Activated B cell treated with CpG ODN at 0.5 μM for 24 hours (primary cell): Measurements from ENCODE around the gene MCAT. TPM values are rescaled to one million over a fixed set of nuclear protein-coding genes. Genes with fewer than 3 reads are reported as not detected.

ENCODE experiments used
- ATAC-seq: fragments of 200-7000 bp; cut with Tn5 transposase; one replicate; pipeline ENCODE4 v1.10.0; 2021; ENCODE audit warnings: low read depth, mild to moderate bottlenecking, moderate library complexity
- CTCF ChIA-PET: fragments of 350-600 bp; sonication (Branson Sonifier 250); formaldehyde crosslinking; loops from one replicate; lab custom pipeline; 2021; ENCODE audit warnings: antibody characterized with exemption; lab: Charles Lee
- POLR2A ChIA-PET: fragments of 350-600 bp; sonication (Branson Sonifier 250); formaldehyde crosslinking; loops from one replicate; lab custom pipeline; 2021; ENCODE audit warnings: antibody characterized with exemption; lab: Charles Lee
- DNase-seq: peaks from one replicate; pipeline ENCODE4 v3.0.0; 2022
- H3K27ac Mint-ChIP-seq: one replicate; pipeline ENCODE4 v1.8.0; 2020; ENCODE audit warnings: mixed read lengths
- H3K27me3 Mint-ChIP-seq: one replicate; pipeline ENCODE4 v1.8.0; 2021; ENCODE audit warnings: mixed read lengths
- H3K36me3 Mint-ChIP-seq: one replicate; pipeline ENCODE4 v1.8.0; 2021; ENCODE audit warnings: low read depth, mixed read lengths
- H3K4me1 Mint-ChIP-seq: one replicate; pipeline ENCODE4 v1.8.0; 2021; ENCODE audit warnings: mixed read lengths
- H3K4me3 Mint-ChIP-seq: one replicate; pipeline ENCODE4 v1.8.0; 2020; ENCODE audit warnings: mild to moderate bottlenecking, mixed read lengths
- H3K9me3 Mint-ChIP-seq: one replicate; pipeline ENCODE4 v1.8.0; 2020; ENCODE audit warnings: mixed read lengths
- CTCF ChIP-seq: fragments of 200-600 bp; IDR thresholded peaks from one replicate; pipeline ENCODE4 v1.8.0; 2022; ENCODE audit warnings: antibody characterized with exemption, mild to moderate bottlenecking
- intact Hi-C: fragments of 100-400 bp; cut with micrococcal nuclease; formaldehyde crosslinking; loops from one replicate; pipeline ENCODE4 v1.15.1; 2024
- total RNA-seq: library from RNA; stranded (reverse); gene quantifications from 2 replicates; pipeline ENCODE4 v1.2.3, GENCODE V29; 2022

The MCAT gene
- total RNA-seq, 1 donor from 2014 or later = 12.7 TPM

- intact Hi-C loops = no loop called here
- no peaks in the 10 kb centered on the region for H3K9me3 Mint-ChIP-seq
- no peak overlapping the region for H3K27ac Mint-ChIP-seq
- no peak for DNase-seq
- H3K4me1 Mint-ChIP-seq = peaks cover 18% of the 10 kb centered on the region
- peaks cover 8% of the 10 kb centered on the region for H3K27me3 Mint-ChIP-seq
- H3K4me3 Mint-ChIP-seq = no peak overlapping the region
- peaks cover 20% of the 10 kb centered on the region for H3K36me3 Mint-ChIP-seq
- no peak for TF ChIP-seq CTCF
- ChIA-PET CTCF (no interaction called here), POLR2A (no interaction called here)
- no peak for ATAC-seq
These were observed 15.1 kb downstream of the MCAT start for GRCh38 chr22:43128116-43128515.

- Mint-ChIP-seq H3K27me3 (peaks cover 10% of the 10 kb centered on the region), H3K36me3 (peaks cover 13% of the 10 kb centered on the region), H3K4me1 (peaks cover 26% of the 10 kb centered on the region), H3K9me3 (no peaks in the 10 kb centered on the region), H3K27ac (no peak overlapping the region), H3K4me3 (no peak overlapping the region)
- intact Hi-C loops = no loop called here
- DNase-seq (no peak), ATAC-seq (no peak)
- TF ChIP-seq CTCF = no peak
- ChIA-PET POLR2A (no interaction called here), CTCF (no interaction called here)
These were observed 15.9 kb downstream of the MCAT start for GRCh38 chr22:43127166-43127908.

GRCh38 chr22:43126501-43127165 lies 16.6 kb downstream of the MCAT start:
- Mint-ChIP-seq H3K4me1 (peaks cover 33% of the 10 kb centered on the region), H3K27ac (no peak overlapping the region), H3K9me3 (no peaks in the 10 kb centered on the region), H3K4me3 (no peak overlapping the region), H3K27me3 (peaks cover 10% of the 10 kb centered on the region), H3K36me3 (peaks cover 6% of the 10 kb centered on the region)
- DNase-seq (no peak), ATAC-seq (no peak)
- CTCF ChIA-PET = no interaction called here
- POLR2A ChIA-PET = no interaction called here
- intact Hi-C loops = no loop called here
- no peak for TF ChIP-seq CTCF

- Mint-ChIP-seq H3K4me1 (peaks cover 71% of the 10 kb centered on the region), H3K4me3 (peak overlapping the region; percentile 52), H3K27me3 (peaks cover 19% of the 10 kb centered on the region), H3K9me3 (no peaks in the 10 kb centered on the region), H3K36me3 (no peaks in the 10 kb centered on the region), H3K27ac (peak overlapping the region; percentile 41)
- intact Hi-C loops = loop anchor here (1.0 to 10.0 kb wide), 3 partner anchors 9 to 454 kb away; partner anchors contain the start of gene BIK
- TF ChIP-seq CTCF = no peak
- ATAC-seq = peak; percentile 69
- CTCF ChIA-PET = no interaction called here
- POLR2A ChIA-PET = interaction anchor here (0.7 kb wide), 1 partner anchor 103 kb away, joined by 3 read pairs; no protein-coding TSS in a partner anchor
- no peak for DNase-seq
These were observed 24.2 kb downstream of the MCAT start for GRCh38 chr22:43118953-43119458.
